ENCODE measurements around the gene BAIAP3. TPM values are rescaled to one million over a fixed set of nuclear protein-coding genes. Genes with fewer than 3 reads are reported as not detected.

BAIAP3 gene
- polyA plus RNA-seq, 3 donors = 3.3 to 5.1 (median 5.1) TPM

- DNase-seq (ENCODE audit: low read depth in 3 of 3, low spot score in 2 of 3) = no peak
These were observed 2.3 kb upstream of the BAIAP3 start for GRCh38 chr16:1330931-1331711.

- peak in 2 of 3 donors; percentile 70 to 76 for DNase-seq (ENCODE audit: low read depth in 3 of 3, low spot score in 2 of 3)
These were observed 1.5 kb upstream of the BAIAP3 start for GRCh38 chr16:1331712-1332617.

GRCh38 chr16:1332618-1333148 lies 762 bp upstream of the BAIAP3 start:
- DNase-seq (ENCODE audit: low read depth in 3 of 3, low spot score in 2 of 3) = no peak

- no peak for DNase-seq (ENCODE audit: low read depth in 3 of 3, low spot score in 2 of 3)
These were observed 632 bp downstream of the BAIAP3 start for GRCh38 chr16:1333854-1334700.

GRCh38 chr16:1334739-1335138 lies 1.3 kb downstream of the BAIAP3 start:
- no peak for DNase-seq (ENCODE audit: low read depth in 3 of 3, low spot score in 2 of 3)

GRCh38 chr16:1335211-1335971 lies 1.9 kb downstream of the BAIAP3 start:
- no peak for DNase-seq (ENCODE audit: low read depth in 3 of 3, low spot score in 2 of 3)

- no peak for DNase-seq (ENCODE audit: low read depth in 3 of 3, low spot score in 2 of 3)
These were observed 2.6 kb downstream of the BAIAP3 start for GRCh38 chr16:1335996-1336395.

GRCh38 chr16:1336619-1337018 lies 3.2 kb downstream of the BAIAP3 start:
- DNase-seq (ENCODE audit: low read depth in 3 of 3, low spot score in 2 of 3) = no peak

GRCh38 chr16:1337486-1337885 lies 4.0 kb downstream of the BAIAP3 start:
- DNase-seq (ENCODE audit: low read depth in 3 of 3, low spot score in 2 of 3) = no peak

- no peak for DNase-seq (ENCODE audit: low read depth in 3 of 3, low spot score in 2 of 3)
These were observed 4.8 kb downstream of the BAIAP3 start for GRCh38 chr16:1338119-1338730.

- DNase-seq (ENCODE audit: low read depth in 3 of 3, low spot score in 2 of 3) = no peak
These were observed 5.6 kb downstream of the BAIAP3 start for GRCh38 chr16:1338855-1339675.

GRCh38 chr16:1340730-1341494 lies 7.5 kb downstream of the BAIAP3 start:
- DNase-seq (ENCODE audit: low read depth in 3 of 3, low spot score in 2 of 3) = no peak

- DNase-seq (ENCODE audit: low read depth in 3 of 3, low spot score in 2 of 3) = no peak
These were observed 8.3 kb downstream of the BAIAP3 start for GRCh38 chr16:1341495-1342420.

- peak; percentile 67 to 85 (median 68) for DNase-seq (ENCODE audit: low read depth in 3 of 3, low spot score in 2 of 3)
These were observed 9.3 kb downstream of the BAIAP3 start for GRCh38 chr16:1342526-1343427.

- no peak for DNase-seq (ENCODE audit: low read depth in 3 of 3, low spot score in 2 of 3)
These were observed 10.2 kb downstream of the BAIAP3 start for GRCh38 chr16:1343428-1344242.

Measured in right renal cortex interstitium (tissue), 3 donors.